ENCODE measurements around the gene NHP2.
"Not testable (repeated sequence)": the region's sequence is repeated elsewhere in the genome, so short reads cannot be mapped to it uniquely, and the experiment has no call there.

NHP2 gene

GRCh38 chr5:178130234-178130575 lies 23.5 kb downstream of the NHP2 start:
- DNase-seq: not testable (repeated sequence)

- DNase-seq: no peak
Observed at GRCh38 chr5:178129296-178129695, 24.4 kb downstream of the NHP2 start.

- not testable (repeated sequence) for DNase-seq
Observed at GRCh38 chr5:178127300-178128009, 26.2 kb downstream of the NHP2 start.

- no peak for DNase-seq
Observed at GRCh38 chr5:178126556-178126955, 27.1 kb downstream of the NHP2 start.

- DNase-seq: no peak
Observed at GRCh38 chr5:178125253-178125906, 28.3 kb downstream of the NHP2 start.

GRCh38 chr5:178123966-178124925 lies 29.4 kb downstream of the NHP2 start:
- no peak for DNase-seq

GRCh38 chr5:178123094-178123965 lies 30.4 kb downstream of the NHP2 start:
- DNase-seq: no peak

GRCh38 chr5:178122346-178122745 lies 31.3 kb downstream of the NHP2 start:
- DNase-seq: no peak

- peak; percentile 92 for DNase-seq
Observed at GRCh38 chr5:178121391-178122276, 32.1 kb downstream of the NHP2 start.

GRCh38 chr5:178120607-178121357 lies 32.9 kb downstream of the NHP2 start:
- DNase-seq: peak; percentile 90

- peak; percentile 63 for DNase-seq
Observed at GRCh38 chr5:178119915-178120606, 33.6 kb downstream of the NHP2 start.

GRCh38 chr5:178117923-178118701 lies 35.6 kb downstream of the NHP2 start:
- peak; percentile 32 for DNase-seq

- DNase-seq: peak; percentile 65
Observed at GRCh38 chr5:178116143-178116885, 37.4 kb downstream of the NHP2 start.

GRCh38 chr5:178115814-178116142 lies 37.9 kb downstream of the NHP2 start:
- no peak for DNase-seq

- DNase-seq: peak; percentile 71
Observed at GRCh38 chr5:178115136-178115813, 38.4 kb downstream of the NHP2 start.

- peak; percentile 45 for DNase-seq
Observed at GRCh38 chr5:178114325-178115135, 39.2 kb downstream of the NHP2 start.

GRCh38 chr5:178113841-178114324 lies 39.8 kb downstream of the NHP2 start:
- no peak for DNase-seq

Measured in right hindlimb (tissue), 1 donor.